Hepatocyte (in vitro differentiated cells): ENCODE results near the gene STAT5B. TPM values are rescaled to one million over a fixed set of nuclear protein-coding genes. Genes with fewer than 3 reads are reported as not detected.

Source experiments
- DNase-seq: peaks from one replicate; pipeline ENCODE4 v3.0.0-alpha.2; 2016; ENCODE audit warnings: low spot score
- H2AFZ ChIP-seq: fragments of 200-600 bp; sonication (generic); 2 replicates; pipeline ENCODE4 v1.6.0; 2016; ENCODE audit warnings: antibody characterized with exemption, mild to moderate bottlenecking
- H3K27ac ChIP-seq: fragments of 200-600 bp; sonication (generic); 2 replicates; pipeline ENCODE4 v1.5.1; 2016; ENCODE audit warnings: mild to moderate bottlenecking
- H3K27me3 ChIP-seq: fragments of 200-600 bp; sonication (generic); 2 replicates; pipeline ENCODE4 v1.6.1; 2016
- H3K36me3 ChIP-seq: fragments of 200-600 bp; sonication (generic); replicated peaks from 2 replicates; pipeline ENCODE4 v1.5.1; 2016; ENCODE audit warnings: low read depth; ENCODE audit not compliant: insufficient read depth
- H3K4me1 ChIP-seq: fragments of 200-600 bp; sonication (generic); 2 replicates; pipeline ENCODE4 v1.5.1; 2016; ENCODE audit warnings: mild to moderate bottlenecking, moderate library complexity; ENCODE audit not compliant: insufficient read depth
- H3K4me2 ChIP-seq: fragments of 200-600 bp; sonication (generic); 2 replicates; pipeline ENCODE4 v1.6.0; 2016
- H3K4me3 ChIP-seq: fragments of 200-600 bp; sonication (generic); 2 replicates; pipeline ENCODE4 v1.5.1; 2016; ENCODE audit warnings: mild to moderate bottlenecking
- H3K79me2 ChIP-seq: fragments of 200-600 bp; sonication (generic); 2 replicates; pipeline ENCODE4 v1.6.0; 2017; ENCODE audit warnings: mild to moderate bottlenecking
- H3K9me2 ChIP-seq: fragments of 200-600 bp; sonication (generic); replicated peaks from 2 replicates; pipeline ENCODE4 v1.6.0; 2017; ENCODE audit warnings: mild to moderate bottlenecking; ENCODE audit not compliant: insufficient read depth
- H3K9me3 ChIP-seq: fragments of 200-600 bp; sonication (generic); 2 replicates; pipeline ENCODE4 v1.5.1; 2016; ENCODE audit warnings: low read depth, mild to moderate bottlenecking
- H4K20me1 ChIP-seq: fragments of 200-600 bp; sonication (generic); 2 replicates; pipeline ENCODE4 v1.6.0; 2016; ENCODE audit warnings: mild to moderate bottlenecking; ENCODE audit not compliant: insufficient read depth, poor library complexity, severe bottlenecking
- CTCF ChIP-seq: fragments of 200-600 bp; sonication (generic); IDR thresholded peaks from 2 replicates; pipeline ENCODE4 v1.5.1; 2016; ENCODE audit warnings: antibody characterized with exemption, mild to moderate bottlenecking; ENCODE audit not compliant: poor library complexity
- EZH2 ChIP-seq: fragments of 200-600 bp; sonication (generic); IDR thresholded peaks from 2 replicates; pipeline ENCODE4 v1.6.1; 2016; ENCODE audit warnings: antibody characterized with exemption, mild to moderate bottlenecking, borderline replicate concordance
- EZH2phosphoT487 ChIP-seq: fragments of 200-600 bp; sonication (generic); IDR thresholded peaks from one replicate; pipeline ENCODE4 v1.6.1; 2018; ENCODE audit warnings: antibody characterized with exemption, mild to moderate bottlenecking, low read depth, moderate library complexity; ENCODE audit not compliant: unreplicated experiment, severe bottlenecking
- WGBS: methylation state at CpG from one replicate; pipeline ENCODE4 v1.1.6; 2016; ENCODE audit warnings: low lambda C conversion rate; ENCODE audit errors: missing lambda C conversion rate; 5-methylcytosine and 5-hydroxymethylcytosine counted together
- polyA plus RNA-seq: library from polyadenylated mRNA; unstranded; fragments of >200 nt; fragmentation: Nextera tagmentation; extraction: Ambion mirVana; gene quantifications from 2 replicates; pipeline ENCODE4 v1.2.1, GENCODE V29; 2016
- total RNA-seq: library from RNA; depleted of rRNA; stranded (reverse); fragments of >200 nt; gene quantifications from 2 replicates; pipeline ENCODE4 v1.2.3, GENCODE V29; 2014

STAT5B gene
- total and polyA plus RNA-seq, 2 experiments from 2014 or later, result 25.7 to 26.0 TPM

- Histone ChIP-seq H3K4me1 (peaks cover 43% of the 10 kb centered on the region), H3K4me3 (no peak overlapping the region), H3K9me2 (no peaks in the 10 kb centered on the region), H3K9me3 (no peaks in the 10 kb centered on the region), H4K20me1 (no peaks in the 10 kb centered on the region), H3K27me3 (no peaks in the 10 kb centered on the region), H3K36me3 (no peaks in the 10 kb centered on the region), H3K27ac (peak overlapping the region; percentile 88), H3K79me2 (peaks cover 2% of the 10 kb centered on the region), H3K4me2 (peak overlapping the region; percentile 71), H2AFZ (no peak overlapping the region)
- no peak for TF ChIP-seq CTCF
- TF ChIP-seq EZH2, result no peak
- TF ChIP-seq EZH2phosphoT487, result no peak
- DNase-seq, result peak; percentile 92
- WGBS, result 66% methylated on average over 19 of the region's 19 CpGs
Observed at GRCh38 chr17:42311240-42312034, 35.2 kb upstream of the STAT5B start.

DNA sequence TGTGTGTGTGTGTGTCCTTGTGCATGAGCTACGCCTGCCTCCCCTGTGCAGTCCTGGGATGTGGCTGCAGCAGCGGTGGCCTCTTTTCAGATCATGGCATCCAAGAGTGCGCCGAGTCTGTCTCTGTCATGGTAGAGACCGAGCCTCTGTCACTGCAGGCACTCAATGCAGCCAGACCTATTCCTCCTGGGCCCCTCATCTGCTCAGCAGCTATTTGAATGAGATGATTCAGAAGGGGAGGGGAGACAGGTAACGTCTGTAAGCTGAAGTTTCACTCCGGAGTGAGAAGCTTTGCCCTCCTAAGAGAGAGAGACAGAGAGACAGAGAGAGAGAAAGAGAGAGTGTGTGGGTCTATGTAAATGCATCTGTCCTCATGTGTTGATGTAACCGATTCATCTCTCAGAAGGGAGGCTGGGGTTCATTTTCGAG, 34.6 kb upstream of the STAT5B start:
- H3K4me3 ChIP-seq, result no peak overlapping the region
- DNase-seq, result no peak
- H3K79me2 ChIP-seq, result no peaks in the 10 kb centered on the region
- H3K27ac ChIP-seq, result peak overlapping the region; percentile 88
- H3K36me3 ChIP-seq, result no peaks in the 10 kb centered on the region
- TF ChIP-seq EZH2 (no peak), CTCF (no peak), EZH2phosphoT487 (no peak)
- whole genome bisulfite sequencing, result 74% methylated on average over 9 of the region's 9 CpGs
- no peak overlapping the region for H2AFZ ChIP-seq
- H3K4me1 ChIP-seq, result peaks cover 38% of the 10 kb centered on the region
- peak overlapping the region; percentile 71 for H3K4me2 ChIP-seq
- H3K9me3 ChIP-seq, result no peaks in the 10 kb centered on the region
- no peaks in the 10 kb centered on the region for H3K9me2 ChIP-seq
- H4K20me1 ChIP-seq, result no peaks in the 10 kb centered on the region
- H3K27me3 ChIP-seq, result no peaks in the 10 kb centered on the region

GRCh38 chr17:42309986-42310786, 34.0 kb upstream of the STAT5B start:
- no peak for DNase-seq
- H3K4me2 ChIP-seq, result no peak overlapping the region
- H3K4me1 ChIP-seq, result peaks cover 38% of the 10 kb centered on the region
- H3K9me2 ChIP-seq, result no peaks in the 10 kb centered on the region
- WGBS, result 84% methylated on average over 19 of the region's 19 CpGs
- H3K27ac ChIP-seq, result peak overlapping the region; percentile 88
- H3K79me2 ChIP-seq, result no peaks in the 10 kb centered on the region
- H3K27me3 ChIP-seq, result no peaks in the 10 kb centered on the region
- H4K20me1 ChIP-seq, result no peaks in the 10 kb centered on the region
- H3K36me3 ChIP-seq, result no peaks in the 10 kb centered on the region
- H3K4me3 ChIP-seq, result no peak overlapping the region
- no peak for TF ChIP-seq EZH2phosphoT487
- TF ChIP-seq EZH2, result no peak
- no peak for TF ChIP-seq CTCF
- no peak overlapping the region for H2AFZ ChIP-seq
- H3K9me3 ChIP-seq, result no peaks in the 10 kb centered on the region
